Activated naive CD4-positive, alpha-beta T cell treated with anti-CD3 and anti-CD28 coated beads, Interleukin-2, amount 50 U/mL, for 16 hours (primary cell): ENCODE data around the gene PTPRQ.

Experiments
- DNase-seq: peaks from one replicate; pipeline ENCODE4 v3.0.0-alpha.2; 2020

Gene PTPRQ

DNA sequence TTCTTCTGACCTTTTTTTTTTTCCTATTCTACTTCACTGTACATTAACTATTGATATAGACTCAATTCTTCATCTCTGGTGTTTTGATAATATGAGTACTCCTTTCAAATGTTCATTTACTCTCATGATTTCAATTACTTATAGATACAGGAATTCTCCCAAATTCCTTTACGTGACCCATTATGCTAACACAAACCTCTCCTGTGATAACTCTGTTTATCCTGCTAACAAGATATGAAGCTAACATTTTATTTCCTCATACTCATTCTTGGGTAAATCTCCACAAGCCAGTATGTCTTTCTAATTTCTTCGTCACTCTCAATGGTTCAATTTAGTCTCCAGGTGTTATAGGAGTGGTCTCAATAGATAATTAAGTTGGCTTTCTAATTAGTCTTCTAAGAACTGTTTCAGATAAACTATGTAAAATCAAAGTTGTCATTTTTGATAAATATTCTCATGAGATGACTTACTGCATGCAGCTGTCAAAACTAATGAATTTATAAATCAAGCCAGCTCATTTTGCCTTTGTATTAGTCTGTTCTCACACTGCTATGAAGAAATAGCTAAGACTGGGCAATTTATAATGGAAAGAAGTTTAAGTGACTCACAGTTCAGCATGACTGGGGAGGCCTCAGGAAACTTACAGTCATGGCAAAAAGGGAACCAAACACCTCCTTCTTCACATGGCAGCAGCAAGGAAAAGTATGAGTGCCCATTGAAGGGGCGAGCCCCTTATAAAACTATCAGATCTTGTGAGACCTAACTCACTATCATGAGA is 132.8 kb downstream of the PTPRQ start:
- no peak for DNase-seq

GRCh38 chr12:80580254-80580653 is 136.2 kb downstream of the PTPRQ start:
- no peak for DNase-seq

DNA sequence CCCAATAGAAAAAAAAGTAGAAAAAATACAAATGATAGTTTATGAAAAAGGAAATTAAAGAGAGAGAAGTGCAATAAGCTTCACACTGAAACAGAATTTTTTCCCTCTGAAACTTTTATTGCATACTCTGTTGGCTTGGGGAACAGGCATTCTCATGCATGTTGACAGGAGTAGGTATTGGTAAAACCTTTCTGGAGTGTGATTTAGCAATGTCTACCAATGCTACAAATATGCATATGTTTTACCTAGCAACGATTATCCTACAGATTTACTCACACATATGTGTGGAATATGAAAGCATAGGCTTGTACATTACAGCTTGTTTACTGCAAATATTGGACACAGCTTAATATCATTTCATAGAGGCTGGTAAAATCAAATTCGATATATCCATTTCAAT is 137.7 kb downstream of the PTPRQ start:
- DNase-seq: no peak

GRCh38 chr12:80582431-80582830 is 138.4 kb downstream of the PTPRQ start:
- DNase-seq: no peak

GRCh38 chr12:80589077-80589476 is 145.0 kb downstream of the PTPRQ start:
- DNase-seq: no peak

DNA sequence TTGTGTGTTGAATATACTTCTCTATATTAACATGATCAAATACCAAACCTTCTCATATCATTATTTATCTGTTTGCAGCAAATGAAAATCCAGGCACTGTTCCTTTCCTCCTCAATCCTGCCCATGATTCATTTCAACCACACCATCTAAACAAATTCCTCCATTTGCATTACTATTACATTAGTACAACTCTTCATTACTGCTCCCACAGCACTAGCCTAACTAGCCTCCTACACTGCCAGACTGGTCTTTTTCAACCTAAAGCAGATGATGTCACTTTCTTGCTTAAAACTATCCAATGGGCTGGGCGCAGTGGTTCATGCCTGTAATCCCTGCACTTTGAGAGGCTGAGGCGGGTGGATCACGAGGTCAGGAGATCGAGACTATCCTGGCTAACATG is 146.1 kb downstream of the PTPRQ start:
- no peak for DNase-seq

DNA sequence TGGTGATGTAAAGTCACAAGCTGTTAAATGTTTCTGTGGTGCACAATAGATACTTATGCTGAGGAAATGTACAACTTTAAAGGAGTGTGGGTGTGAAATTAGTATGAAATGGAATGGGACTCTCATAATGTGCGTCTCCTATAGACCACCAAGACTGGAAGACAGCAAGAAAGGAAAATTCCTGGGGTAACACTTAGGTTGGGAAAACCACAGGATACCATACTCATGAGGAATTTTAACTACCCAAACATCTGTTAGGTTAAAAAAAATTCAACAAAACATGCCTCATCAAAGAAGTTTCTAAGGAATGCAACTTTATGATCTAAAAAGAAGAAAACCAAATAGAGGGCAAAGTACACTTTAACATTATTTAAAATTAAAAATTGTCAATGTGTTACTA is 149.7 kb downstream of the PTPRQ start:
- no peak for DNase-seq

- no peak for DNase-seq
Observed at GRCh38 chr12:80596509-80596908, 152.5 kb downstream of the PTPRQ start.

DNA sequence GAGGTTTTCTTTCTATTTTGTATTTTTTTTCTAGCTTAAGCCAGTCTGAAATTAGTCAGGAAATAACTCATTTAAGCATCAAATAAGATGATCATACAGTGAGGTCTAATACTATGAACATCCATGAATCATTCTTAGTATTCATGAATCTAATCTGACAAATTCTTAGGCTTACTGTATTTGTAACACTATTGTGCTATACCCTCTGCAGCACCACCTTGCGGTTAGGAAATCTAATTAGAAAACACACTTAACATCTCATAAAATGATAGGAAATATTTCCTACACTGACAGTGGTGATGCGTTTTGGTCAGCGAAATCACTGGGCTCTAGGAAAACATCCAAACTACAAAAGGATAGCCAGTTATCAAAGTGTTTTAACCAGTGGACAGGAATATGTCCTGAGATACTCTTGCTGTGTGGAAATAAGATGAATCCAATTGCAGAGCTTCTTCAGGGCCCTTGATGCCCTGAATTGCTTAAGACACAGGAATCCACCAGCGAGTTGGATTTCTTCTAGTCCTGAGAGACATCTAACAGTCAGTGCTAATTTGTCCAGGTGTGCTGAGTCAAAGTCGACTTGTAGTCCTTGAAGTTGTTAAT is 154.1 kb downstream of the PTPRQ start:
- no peak for DNase-seq

DNA sequence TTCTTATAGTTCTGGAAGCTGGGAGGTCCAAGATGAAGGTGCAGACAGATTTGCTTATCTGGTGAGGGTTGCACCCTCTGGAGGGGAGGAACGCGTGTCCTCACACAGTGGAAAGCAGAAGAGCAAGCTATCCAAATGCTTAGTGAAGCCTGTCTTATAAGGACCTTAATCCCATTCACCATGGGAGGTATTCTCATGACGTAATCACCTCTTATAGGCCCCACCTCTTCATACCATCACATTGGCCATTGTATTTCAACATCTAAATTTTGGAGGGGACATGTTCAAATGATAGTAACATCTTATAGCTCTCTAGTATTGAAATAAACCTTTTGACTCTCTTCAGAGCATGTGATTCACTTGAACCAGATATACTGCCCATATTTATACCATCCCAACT is 158.4 kb downstream of the PTPRQ start:
- DNase-seq: no peak

- no peak for DNase-seq
Observed at GRCh38 chr12:80607361-80608135, 163.5 kb downstream of the PTPRQ start.

GRCh38 chr12:80617733-80618132 is 173.7 kb downstream of the PTPRQ start:
- no peak for DNase-seq

DNA sequence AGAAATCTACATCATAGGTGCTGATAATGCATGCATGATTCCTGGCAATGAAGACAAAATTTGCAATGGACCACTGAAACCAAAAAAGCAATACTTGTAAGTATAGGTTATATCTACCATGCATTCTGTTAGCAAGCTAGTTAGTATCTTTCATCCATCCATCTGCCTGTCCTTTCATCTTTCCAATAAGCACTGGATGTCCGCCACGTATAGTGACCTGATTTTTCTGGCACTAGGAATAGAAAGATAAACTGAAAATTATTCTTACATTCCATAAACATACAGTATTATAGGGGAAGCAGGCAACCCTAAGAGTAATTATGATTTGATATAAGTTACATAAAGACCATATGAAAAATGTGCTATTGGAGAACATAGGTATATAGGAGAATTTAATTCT is 176.2 kb downstream of the PTPRQ start:
- no peak for DNase-seq

- no peak for DNase-seq
Observed at GRCh38 chr12:80622271-80622670, 178.2 kb downstream of the PTPRQ start.

DNA sequence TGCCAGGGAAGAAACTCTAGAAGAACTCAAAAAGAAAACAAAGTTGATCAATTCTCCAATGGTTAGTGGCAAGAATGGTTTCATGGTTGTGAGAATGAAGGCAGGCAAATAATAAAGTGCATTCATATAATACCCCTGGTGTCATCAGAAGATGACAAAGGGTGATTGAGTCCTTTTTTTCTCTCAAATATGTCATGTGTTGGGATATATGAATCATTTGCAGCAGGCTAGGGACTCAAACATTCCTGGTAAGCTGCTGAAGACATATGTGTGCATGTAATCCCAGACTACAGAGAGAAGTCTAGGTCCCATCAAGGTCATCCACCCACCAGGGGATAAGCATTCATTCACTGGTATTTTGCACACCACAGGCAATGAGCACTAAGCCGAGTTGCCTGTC is 181.0 kb downstream of the PTPRQ start:
- DNase-seq: no peak

DNA sequence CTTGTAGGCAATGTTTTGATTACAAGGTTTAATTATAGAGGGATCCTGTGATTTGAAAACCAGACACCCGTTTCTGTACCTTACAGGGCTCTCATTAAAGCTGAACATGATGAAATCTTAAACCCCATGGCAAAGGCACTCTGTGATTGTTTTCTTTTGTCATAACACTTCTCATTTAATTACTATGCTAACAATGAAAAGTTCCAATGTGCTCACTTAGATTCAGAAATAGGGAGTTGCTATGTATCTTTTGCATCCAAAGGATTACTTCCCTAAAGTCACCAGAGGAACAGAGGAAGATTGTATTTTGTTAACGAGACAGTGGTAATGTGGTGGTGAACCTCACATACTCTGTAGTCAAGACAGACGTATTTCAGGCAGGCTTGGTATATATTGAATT is 181.9 kb downstream of the PTPRQ start:
- no peak for DNase-seq

DNA sequence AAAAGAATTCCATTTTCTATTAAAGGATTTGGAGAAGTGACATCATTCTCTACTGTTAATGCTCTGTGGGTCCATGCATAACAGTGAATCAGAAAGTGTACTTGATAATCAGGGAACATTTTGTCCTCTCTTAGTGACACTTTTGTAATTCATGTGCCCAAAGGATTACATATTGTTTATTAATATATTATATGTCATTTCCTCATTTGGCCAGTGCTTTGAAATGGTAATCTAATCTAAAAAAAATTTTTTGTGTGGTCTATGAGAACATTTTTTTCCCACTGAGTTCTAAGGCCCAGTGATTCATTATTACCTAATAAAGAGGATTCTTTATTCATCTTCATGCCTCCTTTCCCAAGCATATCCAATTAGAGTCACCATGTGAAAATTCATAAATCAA is 183.7 kb downstream of the PTPRQ start:
- no peak for DNase-seq

DNA sequence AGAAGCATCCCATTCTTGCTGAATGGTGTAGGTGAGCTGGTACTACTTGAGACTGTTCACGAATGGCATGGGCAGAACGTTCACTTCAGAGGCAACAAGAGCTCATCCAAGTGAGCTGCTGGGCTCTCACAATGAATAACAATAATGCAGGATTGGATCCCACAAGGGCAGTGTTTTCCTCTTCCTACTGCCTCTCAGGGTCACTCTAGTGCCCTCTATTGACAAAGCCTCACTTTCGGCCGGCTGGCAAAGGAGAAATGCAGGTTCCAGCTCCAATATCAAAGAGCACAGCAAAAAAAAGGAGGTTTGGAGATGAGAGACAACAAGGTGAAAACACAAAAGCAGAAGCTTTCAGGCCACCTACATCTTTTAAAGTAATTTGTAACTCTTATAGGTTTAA is 188.8 kb downstream of the PTPRQ start:
- no peak for DNase-seq

- DNase-seq: no peak
Observed at GRCh38 chr12:80634903-80635302, 190.9 kb downstream of the PTPRQ start.

DNA sequence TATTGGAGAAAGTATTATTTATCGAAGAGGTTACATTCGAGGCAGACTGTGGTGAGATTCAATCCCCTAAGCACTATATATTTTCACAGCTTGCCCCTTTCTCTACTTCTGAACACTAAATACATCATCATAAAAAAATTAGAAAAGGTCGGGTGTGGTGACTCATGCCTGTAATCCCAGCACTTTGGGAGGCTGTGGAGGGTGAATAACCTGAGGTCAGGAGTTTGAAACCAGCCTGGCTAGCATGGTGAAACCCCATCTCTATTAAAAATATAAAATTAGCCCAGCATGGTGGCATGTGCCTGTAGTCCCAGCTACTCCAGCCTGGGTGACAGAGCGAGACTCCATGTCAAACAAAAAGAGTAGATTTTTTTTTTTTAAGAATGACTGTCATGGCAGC is 192.8 kb downstream of the PTPRQ start:
- DNase-seq: no peak

DNA sequence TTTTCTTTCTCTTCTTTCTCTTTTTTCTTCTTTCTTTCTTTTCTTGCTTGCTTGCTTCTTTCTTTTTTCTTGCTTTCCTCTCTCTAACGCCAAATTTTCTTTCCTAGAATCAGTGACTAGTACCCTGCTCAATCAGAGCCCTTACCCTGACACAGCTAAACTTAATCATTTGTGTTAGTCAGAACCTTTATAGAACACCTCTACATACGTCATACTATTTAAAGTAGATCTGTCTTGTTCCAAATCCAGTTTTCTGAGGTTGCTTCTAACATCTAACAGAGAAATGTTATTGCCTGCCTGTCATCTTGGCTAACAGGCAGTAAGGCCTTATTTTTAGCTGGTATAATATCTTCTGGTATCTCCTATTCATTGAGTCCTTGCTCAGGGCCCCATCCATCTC is 197.9 kb downstream of the PTPRQ start:
- DNase-seq: no peak

- DNase-seq: no peak
Observed at GRCh38 chr12:80643961-80644360, 199.9 kb downstream of the PTPRQ start.

GRCh38 chr12:80648881-80649280 is 204.8 kb downstream of the PTPRQ start:
- no peak for DNase-seq

DNA sequence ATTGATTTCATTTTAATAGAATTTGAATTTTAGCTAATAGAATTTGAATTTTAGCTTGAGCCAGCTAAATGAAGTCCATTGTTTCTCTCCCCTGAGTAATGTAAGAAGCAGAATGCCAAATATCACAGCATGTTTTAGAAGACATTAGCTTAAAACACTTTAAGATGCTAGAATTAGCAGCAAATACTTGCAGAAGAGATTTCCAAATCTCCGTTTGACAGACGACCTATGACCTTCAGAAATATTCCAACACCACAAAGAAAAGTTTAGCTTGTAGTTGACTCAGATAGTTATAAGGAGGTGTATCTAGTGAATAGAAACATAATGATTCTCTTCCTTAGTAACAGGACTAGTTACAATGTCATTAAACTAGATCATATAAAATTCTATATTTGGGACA is 211.7 kb downstream of the PTPRQ start:
- DNase-seq: no peak
